Endothelial cell (in vitro differentiated cells): Measurements from ENCODE around the gene FRAT2. TPM values are rescaled to one million over a fixed set of nuclear protein-coding genes. Genes with fewer than 3 reads are reported as not detected.

Source experiments
- DNase-seq: peaks from one replicate; pipeline ENCODE4 v3.0.0; 2021; ENCODE audit warnings: low spot score
- H3K27ac Mint-ChIP-seq: one replicate; pipeline ENCODE4 v1.8.0; 2021; ENCODE audit warnings: mixed read lengths, inconsistent platforms; ENCODE audit not compliant: unreplicated experiment
- H3K27me3 Mint-ChIP-seq: one replicate; pipeline ENCODE4 v1.8.0; 2021; ENCODE audit warnings: mild to moderate bottlenecking, moderate library complexity, mixed read lengths, inconsistent platforms; ENCODE audit not compliant: unreplicated experiment
- H3K36me3 Mint-ChIP-seq: one replicate; pipeline ENCODE4 v1.8.0; 2021; ENCODE audit warnings: mild to moderate bottlenecking, low read depth, mixed read lengths, inconsistent platforms; ENCODE audit not compliant: unreplicated experiment
- H3K4me1 Mint-ChIP-seq: one replicate; pipeline ENCODE4 v1.8.0; 2021; ENCODE audit warnings: mild to moderate bottlenecking, mixed read lengths, inconsistent platforms; ENCODE audit not compliant: unreplicated experiment
- H3K4me3 Mint-ChIP-seq: one replicate; pipeline ENCODE4 v1.8.0; 2021; ENCODE audit warnings: mild to moderate bottlenecking, mixed read lengths, inconsistent platforms; ENCODE audit not compliant: unreplicated experiment
- H3K9me3 Mint-ChIP-seq: one replicate; pipeline ENCODE4 v1.8.0; 2021; ENCODE audit warnings: mixed read lengths, inconsistent platforms; ENCODE audit not compliant: unreplicated experiment
- CTCF ChIP-seq: fragments of 200-600 bp; sonication (generic); IDR thresholded peaks from one replicate; pipeline ENCODE4 v1.5.0; 2021; ENCODE audit warnings: antibody characterized with exemption; ENCODE audit not compliant: unreplicated experiment
- total RNA-seq: library from RNA; stranded (reverse); fragmentation: NEBNext Ultra II Directional; extraction: Animal tissue kit (Norgen Biotek cat#: 25700); gene quantifications from one replicate; pipeline ENCODE4 v1.2.1, GENCODE V29; 2021; ENCODE audit not compliant: unreplicated experiment

The FRAT2 gene
- total RNA-seq, 1 donor from 2014 or later, result 25.6 TPM

GRCh38 chr10:97331153-97331703, 3.3 kb downstream of the FRAT2 start:
- peaks cover 17% of the 10 kb centered on the region for H3K27me3 Mint-ChIP-seq
- DNase-seq, result no peak
- peaks cover 27% of the 10 kb centered on the region for H3K36me3 Mint-ChIP-seq
- peak overlapping the region; percentile 98 for H3K4me3 Mint-ChIP-seq
- TF ChIP-seq CTCF, result no peak
- H3K9me3 Mint-ChIP-seq, result no peaks in the 10 kb centered on the region
- H3K27ac Mint-ChIP-seq, result no peak overlapping the region
- H3K4me1 Mint-ChIP-seq, result peaks cover 25% of the 10 kb centered on the region

DNA sequence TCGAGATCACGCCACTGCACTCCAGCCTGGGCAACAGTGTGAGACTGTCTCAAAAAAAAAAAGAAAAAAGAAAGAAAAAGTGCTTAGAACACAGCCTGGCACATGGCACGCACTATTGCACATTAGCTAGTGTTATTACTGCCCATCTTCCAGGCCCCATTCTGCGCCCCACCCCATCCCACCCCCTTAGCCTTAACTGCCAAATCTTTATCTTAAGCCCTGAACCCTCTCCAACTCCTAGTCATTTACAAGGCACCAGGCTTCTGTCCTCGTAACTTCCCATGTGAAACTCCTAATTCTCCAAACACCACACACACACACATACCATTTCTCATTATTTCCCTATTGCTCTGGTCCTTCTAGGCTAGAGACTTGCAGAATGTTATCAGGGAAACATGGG, 4.8 kb downstream of the FRAT2 start:
- DNase-seq, result no peak
- peaks cover 17% of the 10 kb centered on the region for H3K27me3 Mint-ChIP-seq
- peaks cover 27% of the 10 kb centered on the region for H3K36me3 Mint-ChIP-seq
- no peak for TF ChIP-seq CTCF
- no peaks in the 10 kb centered on the region for H3K9me3 Mint-ChIP-seq
- H3K4me3 Mint-ChIP-seq, result no peak overlapping the region
- H3K27ac Mint-ChIP-seq, result no peak overlapping the region
- H3K4me1 Mint-ChIP-seq, result peaks cover 22% of the 10 kb centered on the region

DNA sequence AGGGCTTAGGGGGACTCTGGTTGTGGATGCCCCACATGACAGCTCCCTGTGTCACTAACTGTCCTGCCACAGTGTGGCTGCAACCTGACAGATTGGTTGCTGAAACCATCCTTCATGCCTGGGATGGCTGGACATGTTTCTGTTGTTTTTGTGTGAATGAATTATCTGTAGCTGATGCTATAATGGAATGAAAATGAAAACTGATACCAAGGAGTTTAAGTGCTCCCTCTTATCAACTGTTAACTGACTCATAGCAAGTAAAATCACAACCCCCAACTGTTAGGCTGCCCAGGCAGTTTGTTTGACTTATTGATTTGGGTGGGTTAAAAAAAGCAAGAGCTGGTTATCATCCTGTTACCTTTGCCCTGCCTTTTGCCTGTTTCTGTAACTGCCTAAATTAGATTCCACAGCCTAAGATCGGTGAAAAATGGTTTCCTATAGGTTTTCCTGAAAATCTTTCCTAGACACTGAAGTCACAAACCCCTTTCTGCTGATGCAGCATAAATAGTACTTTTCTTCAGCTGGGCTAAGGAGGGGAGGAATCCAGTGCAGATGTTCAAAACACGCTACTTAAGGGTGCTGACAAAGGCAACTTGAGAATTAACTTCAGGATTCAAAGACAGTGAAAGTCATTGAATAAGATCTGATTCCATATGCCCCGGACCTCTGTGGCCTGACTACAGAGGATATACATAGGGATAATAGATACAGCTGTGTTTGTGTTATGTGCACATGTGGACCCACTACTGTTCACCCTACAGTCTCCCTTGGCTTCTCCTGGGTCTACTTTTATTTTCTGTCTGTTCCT, 5.7 kb downstream of the FRAT2 start:
- H3K4me3 Mint-ChIP-seq, result peak overlapping the region; percentile 68
- peak overlapping the region; percentile 24 for H3K27ac Mint-ChIP-seq
- peaks cover 22% of the 10 kb centered on the region for H3K4me1 Mint-ChIP-seq

GRCh38 chr10:97327348-97328294, 6.9 kb downstream of the FRAT2 start:
- DNase-seq, result no peak
- H3K27me3 Mint-ChIP-seq, result peaks cover 11% of the 10 kb centered on the region
- H3K36me3 Mint-ChIP-seq, result peaks cover 21% of the 10 kb centered on the region
- H3K4me1 Mint-ChIP-seq, result peaks cover 14% of the 10 kb centered on the region
- no peak for TF ChIP-seq CTCF
- no peak overlapping the region for H3K4me3 Mint-ChIP-seq
- no peak overlapping the region for H3K27ac Mint-ChIP-seq
- H3K9me3 Mint-ChIP-seq, result no peaks in the 10 kb centered on the region

More for the DNA sequence above, 5.7 kb downstream of the FRAT2 start:
- Mint-ChIP-seq H3K9me3 (no peaks in the 10 kb centered on the region), H3K27me3 (peaks cover 17% of the 10 kb centered on the region), H3K36me3 (peaks cover 27% of the 10 kb centered on the region)
- TF ChIP-seq CTCF, result no peak
- no peak for DNase-seq
